ENCODE measurements around the gene PLAC1.
A peak's percentile ranks its signal among the peaks of the same experiment; 100 is the strongest.

PLAC1 gene

GRCh38 chrX:134631426-134632346 is 26.6 kb downstream of the PLAC1 start:
- DNase-seq (ENCODE audit: low read depth in 3 of 3) = no peak

GRCh38 chrX:134628663-134629062 is 29.6 kb downstream of the PLAC1 start:
- no peak for DNase-seq (ENCODE audit: low read depth in 3 of 3)

- DNase-seq (ENCODE audit: low read depth in 3 of 3) = no peak
Measured at GRCh38 chrX:134626434-134626833, 31.8 kb downstream of the PLAC1 start.

GRCh38 chrX:134625315-134625718 is 33.0 kb downstream of the PLAC1 start:
- DNase-seq (ENCODE audit: low read depth in 3 of 3) = no peak

- DNase-seq (ENCODE audit: low read depth in 3 of 3) = no peak
Measured at GRCh38 chrX:134624046-134624430, 34.2 kb downstream of the PLAC1 start.

- no peak for DNase-seq (ENCODE audit: low read depth in 3 of 3)
Measured at GRCh38 chrX:134623293-134624045, 34.8 kb downstream of the PLAC1 start.

GRCh38 chrX:134622813-134623185 is 35.5 kb downstream of the PLAC1 start:
- no peak for DNase-seq (ENCODE audit: low read depth in 3 of 3)

- DNase-seq (ENCODE audit: low read depth in 3 of 3) = peak in 1 of 3 donors; percentile 19
Measured at GRCh38 chrX:134622056-134622812, 36.0 kb downstream of the PLAC1 start.

GRCh38 chrX:134619838-134620237 is 38.4 kb downstream of the PLAC1 start:
- DNase-seq (ENCODE audit: low read depth in 3 of 3) = no peak

GRCh38 chrX:134613396-134613795 is 44.9 kb downstream of the PLAC1 start:
- no peak for DNase-seq (ENCODE audit: low read depth in 3 of 3)

GRCh38 chrX:134608153-134608552 is 50.1 kb downstream of the PLAC1 start:
- DNase-seq (ENCODE audit: low read depth in 3 of 3) = no peak

- DNase-seq (ENCODE audit: low read depth in 3 of 3) = no peak
Measured at GRCh38 chrX:134607523-134607922, 50.7 kb downstream of the PLAC1 start.

GRCh38 chrX:134604701-134605311 is 53.5 kb downstream of the PLAC1 start:
- no peak for DNase-seq (ENCODE audit: low read depth in 3 of 3)

GRCh38 chrX:134603806-134604700 is 54.2 kb downstream of the PLAC1 start:
- DNase-seq (ENCODE audit: low read depth in 3 of 3) = no peak

- no peak for DNase-seq (ENCODE audit: low read depth in 3 of 3)
Measured at GRCh38 chrX:134602410-134602809, 55.9 kb downstream of the PLAC1 start.

- DNase-seq (ENCODE audit: low read depth in 3 of 3) = no peak
Measured at GRCh38 chrX:134601240-134601765, 57.0 kb downstream of the PLAC1 start.

GRCh38 chrX:134600714-134601113 is 57.6 kb downstream of the PLAC1 start:
- DNase-seq (ENCODE audit: low read depth in 3 of 3) = no peak

- peak in 2 of 3 donors; percentile 20 to 36 for DNase-seq (ENCODE audit: low read depth in 3 of 3)
Measured at GRCh38 chrX:134599184-134599914, 58.9 kb downstream of the PLAC1 start.

- no peak for DNase-seq (ENCODE audit: low read depth in 3 of 3)
Measured at GRCh38 chrX:134592303-134592702, 66.0 kb downstream of the PLAC1 start.

GRCh38 chrX:134591502-134591901 is 66.8 kb downstream of the PLAC1 start:
- DNase-seq (ENCODE audit: low read depth in 3 of 3) = no peak

Data from stimulated activated CD4-positive, alpha-beta T cell treated with anti-CD3 and anti-CD28 coated beads, TNF-alpha, amount 100 ng/mL, for 48 hours (primary cell).